Middle frontal gyrus (tissue), 1 donor: Measurements from ENCODE around the gene TNFRSF18.

Experiments
- DNase-seq: peaks from one replicate; pipeline ENCODE4 v3.0.0-alpha.2; 2015; ENCODE audit warnings: low spot score; ENCODE audit errors: extremely low spot score

TNFRSF18 gene

DNA sequence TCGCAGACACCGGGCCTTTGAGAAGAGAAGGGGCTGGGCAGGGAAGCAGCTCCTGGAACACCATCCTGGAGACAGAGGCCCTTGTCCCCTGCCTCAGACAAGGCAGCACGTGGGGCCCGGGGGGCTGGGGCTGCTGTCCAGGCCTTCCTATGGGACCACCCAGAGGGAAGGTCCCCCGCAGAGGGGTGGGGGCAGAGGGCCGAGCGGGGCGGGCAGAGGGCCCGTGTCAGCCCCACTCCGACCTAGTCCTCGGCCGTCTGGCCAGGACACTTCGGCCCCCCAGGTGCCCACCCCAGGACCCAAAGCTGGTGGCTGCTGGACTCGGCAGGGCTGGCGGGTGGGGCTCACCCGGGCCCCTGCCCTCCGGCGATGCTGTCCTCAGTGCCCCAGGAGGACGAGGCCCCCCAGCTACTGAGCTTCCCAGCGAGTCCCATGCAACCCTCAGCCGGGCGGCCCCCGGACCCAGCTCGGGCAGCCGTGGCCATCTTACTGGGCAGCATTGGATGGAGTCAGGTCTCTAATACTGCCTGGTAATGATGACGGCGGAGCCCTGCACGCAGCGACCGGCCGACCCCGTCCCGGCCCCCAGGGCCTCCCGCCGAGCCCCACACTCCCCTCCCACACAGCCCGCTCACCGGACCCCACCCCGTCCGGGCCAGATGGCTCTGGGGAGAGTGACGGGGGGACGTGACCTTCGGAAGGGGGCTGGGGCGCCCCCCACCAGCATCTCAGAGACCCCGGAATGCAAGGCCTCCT lies 39.6 kb downstream of the TNFRSF18 start:
- no peak for DNase-seq

DNA sequence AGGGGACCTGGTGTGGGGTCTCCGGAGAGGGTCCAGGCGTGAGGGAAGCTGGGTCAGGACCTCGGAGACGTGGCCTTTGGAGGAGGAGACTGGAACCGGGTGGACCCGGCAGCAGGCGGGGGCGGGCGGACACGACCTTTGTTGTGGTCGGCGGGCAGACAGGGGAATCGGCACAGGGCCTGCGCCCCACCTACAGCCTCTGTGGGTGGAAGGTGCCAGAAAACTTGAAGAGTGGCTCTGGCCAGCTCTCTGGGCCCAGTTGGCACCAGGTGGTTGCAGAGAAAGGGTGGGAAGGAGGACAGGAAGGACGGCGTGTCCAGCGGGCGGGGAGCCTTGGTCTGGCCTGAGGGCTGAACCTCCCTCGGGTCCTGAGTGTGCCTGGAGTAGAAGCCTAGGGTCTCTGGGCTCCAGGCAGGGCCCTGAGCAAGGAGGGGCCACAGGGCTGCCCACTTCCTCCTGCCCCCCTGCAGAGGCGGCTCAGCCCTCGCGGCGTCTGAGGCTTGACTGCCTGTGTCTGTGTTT lies 40.4 kb downstream of the TNFRSF18 start:
- DNase-seq: no peak

DNA sequence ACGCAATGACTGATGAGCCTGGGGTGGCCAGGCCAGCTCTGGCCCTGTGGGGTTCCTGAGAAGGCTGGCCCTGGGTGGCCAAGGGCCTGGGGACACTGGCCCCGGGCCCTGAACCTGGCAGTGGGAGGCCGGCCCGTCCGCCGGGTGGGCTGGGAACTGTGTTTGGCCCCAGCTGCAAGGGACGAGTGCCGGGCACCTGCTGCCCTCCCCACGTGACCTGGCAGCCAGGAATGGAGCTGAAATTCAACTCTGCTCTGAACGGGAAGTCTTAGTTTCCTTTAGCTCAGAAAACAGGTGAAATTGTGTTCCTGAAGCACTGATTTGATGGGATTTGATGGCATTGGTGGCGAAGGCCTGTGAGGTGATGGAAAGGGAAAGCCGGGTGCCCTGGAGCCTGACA lies 40.9 kb downstream of the TNFRSF18 start:
- DNase-seq: no peak

DNA sequence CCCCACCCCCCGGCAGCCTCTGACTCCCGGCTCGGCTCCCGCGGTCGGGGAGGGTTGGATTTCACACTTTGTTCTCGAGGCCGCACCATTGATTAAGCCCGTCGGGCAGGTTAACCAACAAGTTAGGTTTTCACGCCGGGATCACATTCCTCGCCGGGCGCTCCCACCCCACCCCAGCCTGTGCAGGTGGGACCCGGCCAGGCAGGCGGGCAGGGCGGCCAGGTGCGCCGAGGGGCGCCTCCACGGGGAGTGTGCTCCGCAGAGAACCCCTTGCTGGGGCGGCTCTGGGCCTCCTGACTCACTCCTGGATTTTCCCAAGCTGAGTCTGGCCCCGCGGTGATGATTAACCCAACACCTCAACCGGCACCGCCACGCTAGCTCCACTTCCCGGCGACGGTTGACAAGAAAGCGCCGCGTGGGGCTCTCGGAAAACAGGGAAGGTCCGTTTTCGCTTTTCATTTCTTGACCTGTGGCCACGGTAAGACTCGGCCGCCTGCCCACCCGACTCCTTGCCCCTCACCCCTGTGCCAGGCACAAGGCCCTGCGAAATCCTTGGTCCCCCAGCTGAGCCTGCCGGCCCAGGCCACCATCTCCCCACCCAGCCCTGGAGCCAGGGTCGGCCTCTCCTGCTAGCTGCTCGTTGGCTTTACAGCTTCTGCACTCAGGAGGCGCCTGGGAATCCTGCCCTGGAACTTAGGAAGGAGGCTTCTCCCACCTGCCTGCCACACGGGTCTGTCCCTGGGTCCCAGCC lies 41.5 kb downstream of the TNFRSF18 start:
- no peak for DNase-seq

DNA sequence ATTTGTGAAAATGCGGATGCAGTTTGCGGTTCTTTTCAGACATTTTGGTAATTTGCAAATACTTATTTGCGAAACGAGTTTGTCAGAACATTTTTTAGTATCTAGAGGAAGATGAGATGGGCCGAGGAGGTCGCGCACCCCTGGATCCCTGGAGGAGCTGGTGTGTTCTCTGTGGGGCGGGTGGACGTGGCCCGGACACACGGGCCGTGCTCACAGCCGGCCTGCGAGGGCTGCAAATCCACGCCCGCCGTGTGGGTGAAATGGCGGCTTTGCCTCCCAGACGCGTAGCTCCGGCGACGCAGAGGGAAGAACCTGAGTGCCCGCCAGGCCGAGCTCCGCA lies 42.1 kb downstream of the TNFRSF18 start:
- no peak for DNase-seq

DNA sequence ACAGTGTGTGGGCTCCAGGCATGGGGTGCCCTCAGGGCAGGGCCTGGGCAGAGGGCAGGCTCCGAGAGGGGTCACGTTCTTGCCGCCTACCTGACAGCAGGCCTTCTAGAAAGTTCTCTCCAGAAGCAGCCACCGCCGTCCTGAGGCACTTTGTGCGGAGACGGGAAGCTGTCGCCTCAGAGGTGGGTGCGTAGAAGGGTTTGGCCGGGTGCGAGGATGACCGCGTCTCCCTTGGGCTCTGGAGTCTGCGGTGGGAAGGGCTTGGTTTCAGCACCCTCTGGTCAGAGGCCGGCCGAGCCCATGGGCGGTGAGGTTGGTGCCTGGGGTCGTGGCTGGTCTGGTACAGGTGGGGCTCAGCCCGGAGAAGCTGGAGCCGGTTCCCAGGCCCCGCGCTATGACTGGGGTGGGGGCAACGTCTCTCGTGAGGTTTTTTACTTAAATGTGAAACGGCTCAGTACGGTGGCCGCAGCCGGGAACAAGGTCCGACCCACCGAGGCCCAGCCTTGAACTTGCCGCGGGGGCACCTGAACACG lies 42.8 kb downstream of the TNFRSF18 start:
- DNase-seq: no peak

DNA sequence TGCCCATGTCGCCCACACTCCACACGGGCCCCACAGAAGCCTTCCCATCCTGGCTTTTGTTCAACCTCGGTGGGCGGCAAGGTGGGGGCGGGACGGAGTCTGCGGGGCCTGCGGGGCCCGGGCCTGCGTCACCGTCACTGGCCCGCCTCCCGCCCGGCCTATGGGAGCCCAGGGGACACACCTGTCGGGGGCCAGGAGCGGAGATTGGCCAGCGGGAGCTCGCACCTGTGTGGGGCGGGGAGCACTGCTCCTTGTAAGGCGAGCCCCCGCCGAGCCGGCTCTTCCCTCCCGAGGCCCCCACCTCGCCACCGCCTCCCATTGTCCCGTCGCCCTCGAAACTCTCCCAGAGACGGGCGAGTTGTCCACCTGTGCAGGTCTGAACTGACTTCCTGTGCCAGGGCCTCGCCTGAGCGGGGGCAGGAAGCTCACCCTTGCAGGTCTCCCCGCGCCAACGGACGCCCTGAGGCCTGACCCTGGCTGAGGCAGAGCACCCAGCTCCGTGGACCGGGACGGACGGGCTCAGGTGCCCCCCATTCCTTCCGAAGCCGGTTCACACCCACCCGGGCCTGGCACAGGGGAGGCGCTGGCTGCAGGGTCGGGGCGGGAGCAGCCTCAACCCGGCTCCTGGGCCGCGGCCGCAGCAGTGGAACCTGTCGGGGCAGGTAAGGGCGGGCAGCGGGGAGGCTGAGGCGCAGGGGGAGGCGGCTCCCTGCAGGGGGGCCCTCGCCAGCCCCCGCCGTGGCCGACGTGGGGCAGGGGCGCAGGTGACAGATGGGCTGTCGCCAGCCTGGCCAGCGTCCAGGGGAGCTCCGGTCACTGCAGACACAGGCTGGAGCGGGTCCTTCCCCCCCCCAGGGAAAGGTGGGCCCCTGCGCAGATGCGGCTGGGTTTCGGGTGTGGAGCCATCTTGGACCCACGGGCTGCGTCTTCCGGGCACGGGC lies 43.5 kb downstream of the TNFRSF18 start:
- DNase-seq: no peak

DNA sequence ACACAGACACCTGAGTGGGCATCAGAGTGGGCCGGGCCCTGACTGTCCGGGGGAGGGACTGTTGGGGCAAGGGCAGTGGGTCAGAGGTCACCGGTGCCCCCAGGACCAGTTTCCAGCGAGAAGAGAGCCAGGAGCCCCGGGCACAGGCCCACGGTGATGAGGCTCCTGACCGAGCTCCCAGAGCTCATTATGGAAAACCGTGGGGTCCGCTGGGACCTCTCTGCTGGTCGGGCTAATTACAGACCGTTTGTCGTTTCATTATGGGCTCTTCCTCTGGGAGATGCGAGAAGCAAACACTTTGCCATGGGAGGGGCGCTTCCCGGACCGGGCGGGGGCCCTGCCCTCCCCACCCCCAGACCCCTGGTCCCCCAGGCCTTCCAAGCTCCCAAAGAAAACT lies 44.7 kb downstream of the TNFRSF18 start:
- DNase-seq: no peak

DNA sequence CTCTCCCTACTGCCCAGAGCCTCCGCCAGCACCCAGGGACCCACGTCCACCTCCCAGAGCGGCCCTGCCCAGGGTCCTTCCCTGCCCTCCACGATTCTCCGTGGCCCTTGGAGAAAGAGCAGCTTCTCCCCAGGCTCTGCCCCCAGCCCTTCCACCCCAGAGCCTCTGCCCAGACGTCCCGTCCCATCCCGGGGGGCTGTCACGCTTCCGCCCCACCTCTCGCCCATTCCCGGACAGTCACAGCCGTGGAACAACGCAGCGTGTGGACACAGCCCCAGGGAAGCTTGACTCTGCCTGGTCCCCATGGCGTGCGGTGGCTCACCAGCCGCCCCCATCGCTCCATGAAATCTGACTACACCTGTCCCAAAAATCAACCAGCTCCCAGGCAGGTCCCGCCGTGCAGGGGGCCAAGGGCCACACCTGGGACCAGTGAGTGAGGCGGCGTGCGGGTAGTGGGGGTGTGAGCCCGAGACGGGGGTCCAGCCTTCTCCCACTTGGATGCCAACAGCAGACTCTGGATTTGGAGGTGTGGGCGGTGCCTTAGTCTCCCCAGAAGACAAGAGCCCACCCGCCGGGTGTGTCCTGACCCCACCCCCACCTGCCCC lies 45.2 kb downstream of the TNFRSF18 start:
- DNase-seq: no peak

DNA sequence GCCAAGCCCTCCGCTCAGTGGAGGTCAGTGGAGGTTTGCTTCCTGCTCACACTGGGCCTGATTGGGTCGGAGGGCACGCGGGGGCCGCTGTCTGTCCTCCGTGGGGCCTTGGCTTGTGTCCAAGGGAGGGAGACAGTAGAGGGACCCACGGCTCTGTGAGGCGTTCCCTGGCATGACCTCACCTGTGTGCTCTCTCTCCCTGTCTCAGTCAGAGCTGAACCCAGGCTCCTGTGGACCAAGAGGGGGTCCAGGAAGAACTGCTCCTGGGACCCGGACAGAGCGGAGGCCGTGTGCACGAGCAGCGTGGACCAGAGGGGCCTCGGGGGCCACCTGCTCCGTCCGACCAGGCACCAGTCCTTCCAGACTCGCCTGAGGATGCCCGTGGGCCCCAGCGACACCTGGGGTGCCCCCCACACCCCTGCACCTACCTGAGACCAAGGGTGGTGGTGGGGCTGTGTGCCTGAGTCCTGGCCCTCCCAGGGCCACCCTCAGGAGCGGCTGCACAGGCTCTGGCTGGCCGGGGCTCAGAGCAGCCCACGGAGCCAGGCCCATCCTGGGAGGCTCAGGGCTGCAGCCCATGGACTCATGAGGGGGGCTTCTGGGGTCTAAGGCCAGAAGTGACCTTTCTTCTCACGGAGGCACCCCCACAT lies 46.0 kb downstream of the TNFRSF18 start:
- DNase-seq: no peak

DNA sequence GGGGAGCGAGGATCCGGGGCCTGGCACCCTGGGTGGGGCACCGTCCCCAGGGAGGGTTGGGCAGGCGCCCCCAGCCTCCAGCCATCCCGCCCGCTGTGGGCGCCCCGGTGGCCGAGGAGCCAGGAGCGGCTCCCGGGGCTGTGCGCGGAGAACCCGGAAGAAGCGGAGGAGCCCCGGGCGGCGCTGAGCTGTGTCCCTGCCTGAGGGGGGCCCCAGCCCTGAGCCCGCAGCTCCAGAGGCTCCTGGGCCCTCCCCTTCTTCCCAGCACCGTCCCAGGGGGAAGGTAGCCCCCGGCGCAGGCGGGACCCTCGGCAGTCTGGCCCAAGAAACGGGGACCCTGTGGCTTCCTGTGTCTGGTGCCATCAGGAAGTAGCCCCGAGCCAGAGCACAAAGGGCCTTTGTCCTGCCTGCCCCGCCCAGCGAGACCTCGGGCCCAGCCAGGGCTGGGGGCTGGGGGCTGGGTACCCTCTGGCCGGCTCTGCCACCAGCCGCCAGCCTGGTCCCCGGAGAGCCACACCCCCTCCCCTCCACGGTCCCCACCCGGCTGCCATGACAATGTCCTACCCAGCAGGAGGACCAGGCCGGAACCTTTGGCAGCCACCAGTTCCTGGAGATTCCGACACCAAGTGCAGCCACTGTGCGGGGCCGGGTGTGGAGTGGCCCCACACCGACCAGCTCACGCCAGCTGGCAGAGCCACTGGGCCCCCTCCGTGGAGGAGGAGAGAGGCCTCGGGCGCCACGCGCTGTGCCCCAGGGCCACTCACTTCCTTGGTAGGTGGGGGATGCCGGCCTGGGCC lies 48.3 kb downstream of the TNFRSF18 start:
- peak; percentile 42 for DNase-seq

DNA sequence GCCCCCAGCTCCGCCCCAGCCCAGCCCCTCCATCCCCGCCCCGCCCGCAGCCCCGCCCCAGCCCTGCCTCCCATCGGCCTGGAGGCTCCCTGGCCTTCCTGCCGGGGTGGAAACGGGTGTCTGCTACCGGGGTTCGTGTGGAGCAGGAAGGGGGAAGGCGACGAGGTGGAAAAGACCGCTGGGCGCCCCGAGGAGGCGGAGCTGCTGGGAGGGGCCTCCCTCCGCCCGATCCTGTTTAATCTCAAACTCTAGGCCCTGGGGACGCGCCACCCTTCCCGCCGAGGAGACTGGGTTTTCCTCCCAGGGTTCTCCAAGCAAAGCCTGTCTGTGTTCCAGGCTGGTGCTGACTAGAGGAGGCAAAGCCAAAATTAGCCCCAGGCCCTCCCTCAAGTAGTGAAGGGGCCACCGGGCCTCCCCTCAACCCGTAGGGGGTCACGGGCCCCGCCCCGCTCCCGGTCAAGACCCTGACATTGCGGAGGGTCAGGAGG lies 48.9 kb downstream of the TNFRSF18 start:
- no peak for DNase-seq

DNA sequence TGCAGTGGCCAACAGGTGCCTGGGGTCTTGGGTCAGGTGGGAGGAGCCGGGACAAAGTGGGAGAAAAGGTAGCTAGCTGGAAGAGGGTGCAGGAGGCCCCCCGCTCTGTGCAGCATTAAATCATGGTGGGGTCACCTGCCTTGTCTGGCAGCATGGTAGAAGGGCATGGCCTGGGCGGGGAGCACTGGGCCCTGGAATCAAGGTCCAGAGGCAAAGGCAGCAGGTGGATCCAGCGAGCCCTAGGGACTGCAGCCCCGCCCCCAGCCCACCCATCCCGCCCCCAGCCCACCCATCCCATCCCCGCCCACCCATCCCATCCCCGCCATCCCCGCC lies 49.4 kb downstream of the TNFRSF18 start:
- DNase-seq: no peak

DNA sequence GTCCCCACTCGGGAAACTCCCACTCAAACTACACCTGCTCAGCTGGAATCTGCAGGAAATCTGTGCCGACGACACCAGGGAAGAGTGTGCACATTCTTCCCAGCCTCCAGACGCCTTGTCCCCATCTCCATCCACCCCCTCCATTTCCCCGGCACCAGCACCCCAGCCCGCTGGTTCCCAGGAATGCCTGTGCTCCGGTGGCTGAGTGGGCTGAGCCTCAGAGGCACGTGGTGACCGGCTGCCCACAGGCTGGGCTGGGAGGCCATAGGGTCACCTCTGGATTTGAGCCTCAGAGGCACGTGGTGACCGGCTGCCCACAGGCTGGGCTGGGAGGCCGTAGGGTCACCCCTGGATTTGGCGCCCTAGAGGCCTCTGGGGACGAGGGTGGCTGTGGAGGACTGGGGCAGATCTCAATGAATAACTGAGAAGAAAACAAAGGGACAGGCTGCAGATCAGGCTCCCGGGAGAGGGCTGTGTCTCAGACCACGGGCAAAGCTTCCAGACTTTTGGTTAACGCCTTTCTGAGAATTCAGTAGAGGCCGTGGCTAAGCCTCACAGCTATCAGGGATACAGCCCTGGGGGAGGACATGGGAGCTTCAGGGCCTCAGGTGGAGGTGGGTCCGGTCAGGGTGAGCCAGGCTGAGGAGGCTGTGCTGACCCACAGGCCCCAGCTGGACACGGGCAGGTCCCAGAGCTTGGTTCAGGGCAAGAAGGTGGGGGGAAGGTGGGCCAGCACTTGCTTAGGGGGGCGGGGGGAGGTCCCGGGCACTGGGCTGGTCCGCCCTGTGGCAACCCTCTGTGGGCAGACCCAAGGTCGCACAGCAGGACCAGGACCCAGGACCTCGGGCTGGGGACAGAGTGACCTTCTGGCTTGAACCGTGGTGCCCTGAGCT lies 50.0 kb downstream of the TNFRSF18 start:
- DNase-seq: no peak

DNA sequence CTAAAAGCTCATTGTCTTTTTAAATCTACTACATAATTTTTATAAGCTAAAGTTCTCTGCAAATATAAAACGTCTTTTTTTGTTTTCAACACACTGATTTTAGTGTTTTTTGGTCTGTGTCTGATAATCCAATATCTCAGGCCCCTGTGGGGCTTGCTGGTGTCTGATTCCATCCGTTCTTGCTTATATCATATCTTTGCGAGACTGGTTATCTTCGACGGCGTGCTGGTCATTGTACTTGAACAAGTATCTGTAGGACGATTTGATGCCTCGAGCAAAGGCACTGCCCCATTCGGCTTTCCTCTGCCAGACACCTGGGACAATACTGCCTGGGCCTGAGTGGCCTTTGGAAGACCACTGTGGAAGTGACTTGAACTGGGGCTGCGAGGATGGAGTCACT lies 51.1 kb downstream of the TNFRSF18 start:
- no peak for DNase-seq

DNA sequence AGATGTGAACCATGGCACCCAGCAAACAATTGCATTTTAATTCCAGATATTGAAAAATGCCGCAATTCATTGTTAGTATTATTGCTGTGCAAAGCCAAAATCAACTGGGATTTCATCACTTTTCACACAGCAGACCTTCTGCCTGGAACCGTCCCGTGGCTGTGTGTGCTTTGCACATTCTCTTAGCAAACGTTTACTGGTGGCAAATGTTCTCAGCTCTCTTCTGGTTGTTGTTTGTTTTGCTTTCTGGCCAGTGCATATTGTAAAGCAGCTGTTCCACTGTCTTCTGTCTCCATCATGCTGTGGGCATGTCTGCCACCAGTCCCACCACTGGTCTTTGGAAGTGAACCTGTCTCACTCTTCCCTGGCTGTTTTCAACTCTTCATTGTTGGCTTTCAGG lies 52.5 kb downstream of the TNFRSF18 start:
- no peak for DNase-seq
